MM.1S (cell line): ENCODE results near the gene CAND2.

Experiments used
- DNase-seq: peaks from one replicate; pipeline ENCODE4 v3.0.0-alpha.2; 2015
- H2AFZ ChIP-seq: fragments of 300-600 bp; sonication (generic); 2 replicates; pipeline ENCODE4 v1.6.0; 2016; ENCODE audit warnings: antibody characterized with exemption, low read length
- H3F3A ChIP-seq: fragments of 300-600 bp; sonication (generic); 2 replicates; pipeline ENCODE4 v1.6.1; 2016; ENCODE audit warnings: mild to moderate bottlenecking, antibody characterized with exemption, low read length, moderate library complexity, mixed read lengths; ENCODE audit not compliant: insufficient read depth
- H3K27ac ChIP-seq: fragments of 300-600 bp; sonication (generic); 2 replicates; pipeline ENCODE4 v1.5.1; 2016; ENCODE audit warnings: mild to moderate bottlenecking, low read length
- H3K27me3 ChIP-seq: fragments of 300-600 bp; sonication (generic); replicated peaks from 2 replicates; pipeline ENCODE4 v1.6.0; 2016; ENCODE audit warnings: low read length; ENCODE audit not compliant: insufficient read depth
- H3K36me3 ChIP-seq: fragments of 300-600 bp; sonication (generic); replicated peaks from 2 replicates; pipeline ENCODE4 v1.6.1; 2016; ENCODE audit warnings: mild to moderate bottlenecking, low read length, mixed read lengths; ENCODE audit not compliant: insufficient read depth
- H3K4me1 ChIP-seq: fragments of 300-600 bp; sonication (generic); 2 replicates; pipeline ENCODE4 v1.6.1; 2016; ENCODE audit warnings: low read length, mixed read lengths
- H3K4me2 ChIP-seq: fragments of 300-600 bp; sonication (generic); 2 replicates; pipeline ENCODE4 v1.6.0; 2016; ENCODE audit warnings: low read depth, low read length
- H3K4me3 ChIP-seq: fragments of 300-600 bp; sonication (generic); 2 replicates; pipeline ENCODE4 v1.5.1; 2016; ENCODE audit warnings: low read length, mixed read lengths
- H3K79me2 ChIP-seq: fragments of 300-600 bp; sonication (generic); 2 replicates; pipeline ENCODE4 v1.6.1; 2016; ENCODE audit warnings: mixed run types, low read length, mixed read lengths
- H3K9ac ChIP-seq: fragments of 300-600 bp; sonication (generic); 2 replicates; pipeline ENCODE4 v1.6.1; 2016; ENCODE audit warnings: low read length, mixed read lengths
- H3K9me2 ChIP-seq: fragments of 300-600 bp; sonication (generic); replicated peaks from 2 replicates; pipeline ENCODE4 v1.6.1; 2016; ENCODE audit warnings: mild to moderate bottlenecking, low read length, mixed read lengths; ENCODE audit not compliant: insufficient read depth
- H3K9me3 ChIP-seq: fragments of 300-600 bp; sonication (generic); replicated peaks from 2 replicates; pipeline ENCODE4 v1.6.1; 2016; ENCODE audit warnings: mild to moderate bottlenecking, low read length, mixed read lengths; ENCODE audit not compliant: insufficient read depth
- H4K20me1 ChIP-seq: fragments of 300-600 bp; sonication (generic); 2 replicates; pipeline ENCODE4 v1.6.1; 2016; ENCODE audit warnings: mild to moderate bottlenecking, low read length, moderate library complexity, mixed read lengths; ENCODE audit not compliant: insufficient read depth
- CTCF ChIP-seq: fragments of 300-600 bp; sonication (generic); IDR thresholded peaks from 2 replicates; pipeline ENCODE4 v1.5.1; 2016; ENCODE audit warnings: antibody characterized with exemption, low read length, mixed read lengths
- EZH2 ChIP-seq: fragments of 300-600 bp; sonication (generic); optimal IDR thresholded peaks from 2 replicates; pipeline ENCODE3; 2017; ENCODE audit warnings: low read depth, mild to moderate bottlenecking, antibody characterized with exemption, low read length, mixed read lengths
- EZH2phosphoT487 ChIP-seq: fragments of 300-600 bp; sonication (generic); IDR thresholded peaks from 2 replicates; pipeline ENCODE4 v1.6.1; 2018; ENCODE audit warnings: antibody characterized with exemption, low read length

The CAND2 gene

GRCh38 chr3:12882336-12883310, 86.1 kb downstream of the CAND2 start:
- Histone ChIP-seq H3K36me3 (no peaks in the 10 kb centered on the region), H3K9me3 (no peaks in the 10 kb centered on the region)

GRCh38 chr3:12884186-12884680, 87.8 kb downstream of the CAND2 start:
- Histone ChIP-seq H3K27ac (no peak overlapping the region), H3K9me3 (no peaks in the 10 kb centered on the region), H3K36me3 (no peaks in the 10 kb centered on the region), H3K4me1 (peaks cover 9% of the 10 kb centered on the region; the same call in 1 of the 2 replicates), H3K4me3 (no peak overlapping the region), H3K9me2 (no peaks in the 10 kb centered on the region), H3K4me2 (no peak overlapping the region), H4K20me1 (0 out of 2 replicates have a peak, but pooled peaks cover 7% of the 10 kb centered on the region), H3K79me2 (no peaks in the 10 kb centered on the region), H2AFZ (no peak overlapping the region), H3K9ac (no peak overlapping the region), H3K27me3 (peaks cover 97% of the 10 kb centered on the region), H3F3A (no peaks in the 10 kb centered on the region)
- no peak for DNase-seq
- TF ChIP-seq EZH2phosphoT487, result no peak

More at GRCh38 chr3:12882336-12883310, 86.1 kb downstream of the CAND2 start:
- Histone ChIP-seq H3K27ac (no peak overlapping the region), H3K4me3 (no peak overlapping the region), H3F3A (no peaks in the 10 kb centered on the region), H4K20me1 (0 out of 2 replicates have a peak, but pooled peaks cover 7% of the 10 kb centered on the region), H3K4me2 (no peak overlapping the region), H2AFZ (no peak overlapping the region), H3K9me2 (no peaks in the 10 kb centered on the region), H3K4me1 (peaks cover 9% of the 10 kb centered on the region; the same call in 1 of the 2 replicates), H3K27me3 (peaks cover 96% of the 10 kb centered on the region), H3K9ac (no peak overlapping the region), H3K79me2 (no peaks in the 10 kb centered on the region)
- TF ChIP-seq EZH2phosphoT487, result no peak
- no peak for TF ChIP-seq EZH2
- TF ChIP-seq CTCF, result no peak
- DNase-seq, result no peak
